ENCODE data around the gene CDK13. TPM values are rescaled to one million over a fixed set of nuclear protein-coding genes. Genes with fewer than 3 reads are reported as not detected.
"Not testable (repeated sequence)": the region's sequence is repeated elsewhere in the genome, so short reads cannot be mapped to it uniquely, and the experiment has no call there.

CDK13 gene
- total RNA-seq, 2 experiments from 2014 or later: 135 to 138 TPM

GRCh38 chr7:40145596-40146130, 195.6 kb downstream of the CDK13 start:
- H3K4me1 Mint-ChIP-seq (ENCODE audit: low read depth); ATAC-seq (ENCODE audit: poor library complexity); H3K36me3 Mint-ChIP-seq (ENCODE audit: low read depth); H3K27me3 ChIP-seq (ENCODE audit: control insufficient read depth in 1 of 2, insufficient read depth in 2 of 2, low read length in 2 of 2); POLR2A ChIA-PET; intact Hi-C loops (cut with DNase I, micrococcal nuclease); CTCF ChIA-PET; H3K4me3 Mint-ChIP-seq; H3K36me3 ChIP-seq (ENCODE audit: insufficient read depth, low read length); H3K9me3 Mint-ChIP-seq; DNase-seq; H3K27ac Mint-ChIP-seq; H3K9me3 ChIP-seq (ENCODE audit: control insufficient read depth in 1 of 2, insufficient read depth in 1 of 2, low read length in 2 of 2); H3K4me3 ChIP-seq (ENCODE audit: low read length); H3K27ac ChIP-seq (ENCODE audit: low read depth in 1 of 2, low read length in 2 of 2); H3K4me1 ChIP-seq (ENCODE audit: insufficient read depth, low read length): not testable (repeated sequence)
- peaks cover 30% of the 10 kb centered on the region for H3K27me3 Mint-ChIP-seq

GRCh38 chr7:40147371-40148246, 197.6 kb downstream of the CDK13 start:
- CTCF ChIA-PET: no interaction called here
- no peak overlapping the region for H3K27ac Mint-ChIP-seq

GRCh38 chr7:40148247-40148580, 198.2 kb downstream of the CDK13 start:
- H3K4me3 ChIP-seq (ENCODE audit: low read length); H3K9me3 Mint-ChIP-seq; H3K4me1 Mint-ChIP-seq (ENCODE audit: low read depth); CTCF ChIA-PET; H3K36me3 ChIP-seq (ENCODE audit: insufficient read depth, low read length); H3K4me3 Mint-ChIP-seq; H3K4me1 ChIP-seq (ENCODE audit: insufficient read depth, low read length); DNase-seq; H3K27ac ChIP-seq (ENCODE audit: low read depth in 1 of 2, low read length in 2 of 2); H3K27me3 ChIP-seq (ENCODE audit: control insufficient read depth in 1 of 2, insufficient read depth in 2 of 2, low read length in 2 of 2); H3K9me3 ChIP-seq (ENCODE audit: control insufficient read depth in 1 of 2, insufficient read depth in 1 of 2, low read length in 2 of 2); H3K27ac Mint-ChIP-seq; POLR2A ChIA-PET; ATAC-seq (ENCODE audit: poor library complexity); H3K36me3 Mint-ChIP-seq (ENCODE audit: low read depth); intact Hi-C loops (cut with DNase I, micrococcal nuclease): not testable (repeated sequence)
- peaks cover 23% of the 10 kb centered on the region for H3K27me3 Mint-ChIP-seq

More at GRCh38 chr7:40147371-40148246, 197.6 kb downstream of the CDK13 start:
- DNase-seq: no peak
- no peak for ATAC-seq (ENCODE audit: poor library complexity)
- Histone ChIP-seq H3K27ac (ENCODE audit: low read depth in 1 of 2, low read length in 2 of 2) (no peak overlapping the region), H3K4me3 (ENCODE audit: low read length) (no peak overlapping the region), H3K9me3 (ENCODE audit: control insufficient read depth in 1 of 2, insufficient read depth in 1 of 2, low read length in 2 of 2) (no peaks in the 10 kb centered on the region), H3K36me3 (ENCODE audit: insufficient read depth, low read length) (no peaks in the 10 kb centered on the region), H3K4me1 (ENCODE audit: insufficient read depth, low read length) (no peaks in the 10 kb centered on the region), H3K27me3 (ENCODE audit: control insufficient read depth in 1 of 2, insufficient read depth in 2 of 2, low read length in 2 of 2) (peaks cover 0 to 2% of the 10 kb centered on the region in 2 experiments)
- peaks cover 23% of the 10 kb centered on the region for H3K27me3 Mint-ChIP-seq
- H3K36me3 Mint-ChIP-seq (ENCODE audit: low read depth): no peaks in the 10 kb centered on the region
- H3K4me1 Mint-ChIP-seq (ENCODE audit: low read depth): no peaks in the 10 kb centered on the region
- intact Hi-C loops (cut with DNase I, micrococcal nuclease): no loop called here
- no peaks in the 10 kb centered on the region for H3K9me3 Mint-ChIP-seq
- POLR2A ChIA-PET: no interaction called here
- no peak overlapping the region for H3K4me3 Mint-ChIP-seq
- TF ChIP-seq CTCF (IDR thresholded peaks at IDR 0.05): no peak

- Mint-ChIP-seq H3K36me3 (ENCODE audit: low read depth) (no peaks in the 10 kb centered on the region), H3K4me3 (no peak overlapping the region), H3K27ac (no peak overlapping the region), H3K9me3 (no peaks in the 10 kb centered on the region), H3K4me1 (ENCODE audit: low read depth) (no peaks in the 10 kb centered on the region), H3K27me3 (peaks cover 19% of the 10 kb centered on the region)
- no peak overlapping the region for H3K27ac ChIP-seq (ENCODE audit: low read depth in 1 of 2, low read length in 2 of 2)
- ChIA-PET POLR2A (no interaction called here), CTCF (no interaction called here)
- no peak overlapping the region for H3K4me3 ChIP-seq (ENCODE audit: low read length)
- no peaks in the 10 kb centered on the region for H3K36me3 ChIP-seq (ENCODE audit: insufficient read depth, low read length)
- DNase-seq (no peak), ATAC-seq (ENCODE audit: poor library complexity) (no peak)
- no peaks in the 10 kb centered on the region for H3K4me1 ChIP-seq (ENCODE audit: insufficient read depth, low read length)
- no peak for TF ChIP-seq CTCF (IDR thresholded peaks at IDR 0.05)
- no peaks in the 10 kb centered on the region for H3K9me3 ChIP-seq (ENCODE audit: control insufficient read depth in 1 of 2, insufficient read depth in 1 of 2, low read length in 2 of 2)
- peaks cover 0 to 2% of the 10 kb centered on the region in 2 experiments for H3K27me3 ChIP-seq (ENCODE audit: control insufficient read depth in 1 of 2, insufficient read depth in 2 of 2, low read length in 2 of 2)
- intact Hi-C loops (cut with DNase I, micrococcal nuclease): no loop called here
Observed at GRCh38 chr7:40148671-40149070, 198.6 kb downstream of the CDK13 start.

Other genes with a start within 250 kb of the CDK13 start
- gene MPLKIP, start 184.4 kb downstream of the CDK13 start, total RNA-seq: 10 to 100 TPM; 14.3 to 14.9 TPM
- gene SUGCT, start 184.7 kb downstream of the CDK13 start, total RNA-seq: 1 to 10 TPM in 1 of 2 experiments, under 1 TPM in 1; 0.95 to 1.2 TPM